ENCODE results near the gene SCCPDH. TPM values are rescaled to one million over a fixed set of nuclear protein-coding genes. Genes with fewer than 3 reads are reported as not detected.

The SCCPDH gene
- total RNA-seq, 1 donor from 2014 or later = 8.6 TPM

DNA sequence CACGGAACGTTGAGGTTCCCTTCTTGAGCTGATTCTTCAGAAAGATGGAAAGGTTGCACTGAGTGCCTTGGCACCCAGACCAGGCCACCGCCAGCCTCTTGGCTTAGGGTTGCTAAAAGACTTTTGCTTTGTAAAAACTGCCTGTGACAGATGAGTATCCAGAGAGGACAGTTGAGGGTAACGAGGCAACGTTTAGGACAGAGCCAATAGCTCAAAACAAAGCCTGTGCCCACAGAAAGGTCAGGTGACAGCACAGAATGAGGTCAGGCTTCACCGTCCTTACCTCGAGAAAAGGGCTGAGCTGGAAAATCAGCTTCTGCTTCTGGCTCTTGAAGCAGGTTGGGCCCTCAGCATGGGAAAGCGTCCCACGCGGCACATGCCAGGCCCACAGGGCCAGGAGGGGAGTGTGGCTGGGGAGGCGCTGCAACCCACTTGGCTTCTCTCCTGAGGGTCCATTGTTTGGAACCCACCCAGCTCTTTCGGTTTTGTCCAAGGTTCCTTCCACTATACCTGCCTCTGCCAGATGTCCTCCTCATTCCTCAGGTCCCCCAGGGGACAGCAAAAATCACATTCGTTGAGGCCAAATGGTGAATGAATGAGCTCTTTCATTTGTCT, 55.5 kb downstream of the SCCPDH start:
- Histone ChIP-seq H3K27me3 (no peaks in the 10 kb centered on the region), H3K9me3 (no peaks in the 10 kb centered on the region), H3K27ac (no peak overlapping the region), H3K4me1 (no peaks in the 10 kb centered on the region), H3K4me3 (no peak overlapping the region), H3K36me3 (peaks cover 11 to 30% of the 10 kb centered on the region in 2 donors)
- TF ChIP-seq, protein P1, sequence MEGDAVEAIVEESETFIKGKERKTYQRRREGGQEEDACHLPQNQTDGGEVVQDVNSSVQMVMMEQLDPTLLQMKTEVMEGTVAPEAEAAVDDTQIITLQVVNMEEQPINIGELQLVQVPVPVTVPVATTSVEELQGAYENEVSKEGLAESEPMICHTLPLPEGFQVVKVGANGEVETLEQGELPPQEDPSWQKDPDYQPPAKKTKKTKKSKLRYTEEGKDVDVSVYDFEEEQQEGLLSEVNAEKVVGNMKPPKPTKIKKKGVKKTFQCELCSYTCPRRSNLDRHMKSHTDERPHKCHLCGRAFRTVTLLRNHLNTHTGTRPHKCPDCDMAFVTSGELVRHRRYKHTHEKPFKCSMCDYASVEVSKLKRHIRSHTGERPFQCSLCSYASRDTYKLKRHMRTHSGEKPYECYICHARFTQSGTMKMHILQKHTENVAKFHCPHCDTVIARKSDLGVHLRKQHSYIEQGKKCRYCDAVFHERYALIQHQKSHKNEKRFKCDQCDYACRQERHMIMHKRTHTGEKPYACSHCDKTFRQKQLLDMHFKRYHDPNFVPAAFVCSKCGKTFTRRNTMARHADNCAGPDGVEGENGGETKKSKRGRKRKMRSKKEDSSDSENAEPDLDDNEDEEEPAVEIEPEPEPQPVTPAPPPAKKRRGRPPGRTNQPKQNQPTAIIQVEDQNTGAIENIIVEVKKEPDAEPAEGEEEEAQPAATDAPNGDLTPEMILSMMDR (IDR thresholded peaks at IDR 0.05) = no peak
- DNase-seq (ENCODE audit: low spot score in 2 of 2) = no peak
- intact Hi-C loops (cut with DNase I) = no loop called here

DNA sequence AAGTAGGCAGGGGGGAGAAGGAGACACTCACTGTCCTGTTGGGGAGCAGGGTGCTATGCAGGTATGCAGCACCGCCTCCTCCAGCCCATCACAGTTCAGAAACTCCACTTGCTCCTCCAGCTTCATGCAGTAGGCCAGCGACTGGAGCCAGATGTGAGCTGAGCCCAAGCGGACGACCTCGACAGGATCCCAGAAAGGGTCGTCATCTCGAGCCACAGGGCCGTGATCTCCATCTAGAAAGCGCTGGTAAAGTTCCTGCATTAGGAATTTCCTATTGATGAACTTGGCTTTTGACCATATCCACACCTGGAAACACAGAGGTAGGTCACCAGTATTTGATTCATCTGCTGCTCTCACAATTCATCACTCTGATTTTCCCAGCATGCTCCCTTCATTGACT, 56.1 kb downstream of the SCCPDH start:
- Histone ChIP-seq H3K27me3 (no peaks in the 10 kb centered on the region), H3K4me1 (no peaks in the 10 kb centered on the region), H3K27ac (no peak overlapping the region), H3K36me3 (peaks cover 11 to 24% of the 10 kb centered on the region in 2 donors), H3K4me3 (no peak overlapping the region), H3K9me3 (no peaks in the 10 kb centered on the region)
- TF ChIP-seq, protein P1 (IDR thresholded peaks at IDR 0.05) = no peak
- intact Hi-C loops (cut with DNase I) = no loop called here
- no peak for DNase-seq (ENCODE audit: low spot score in 2 of 2)

DNA sequence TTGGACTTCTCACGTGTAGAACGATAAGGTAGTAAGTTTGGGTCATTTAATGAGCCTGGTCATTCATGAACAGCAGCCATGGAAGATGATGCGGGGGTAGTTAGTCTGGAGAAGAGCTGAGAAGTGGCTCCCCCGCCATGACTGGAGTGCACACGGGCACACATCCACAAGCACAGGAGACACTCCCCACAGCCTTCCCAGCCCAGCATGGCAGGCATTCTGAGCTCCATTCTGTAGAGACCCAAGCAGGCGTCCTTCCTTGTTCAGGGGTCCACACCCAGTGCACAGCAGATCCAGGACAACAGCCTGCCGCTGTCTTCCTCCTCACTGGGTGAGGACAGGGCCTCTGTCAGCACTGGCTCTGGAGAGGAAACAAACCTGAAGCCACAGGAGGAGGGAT, 57.0 kb downstream of the SCCPDH start:
- no peak overlapping the region for H3K27ac ChIP-seq
- intact Hi-C loops (cut with DNase I) = no loop called here
- TF ChIP-seq, protein P1 (IDR thresholded peaks at IDR 0.05) = no peak
- H3K27me3 ChIP-seq = no peaks in the 10 kb centered on the region
- no peak overlapping the region for H3K4me3 ChIP-seq
- H3K4me1 ChIP-seq = no peaks in the 10 kb centered on the region
- peaks cover 7 to 16% of the 10 kb centered on the region in 2 donors for H3K36me3 ChIP-seq
- H3K9me3 ChIP-seq = no peaks in the 10 kb centered on the region
- DNase-seq (ENCODE audit: low spot score in 2 of 2) = no peak

DNA sequence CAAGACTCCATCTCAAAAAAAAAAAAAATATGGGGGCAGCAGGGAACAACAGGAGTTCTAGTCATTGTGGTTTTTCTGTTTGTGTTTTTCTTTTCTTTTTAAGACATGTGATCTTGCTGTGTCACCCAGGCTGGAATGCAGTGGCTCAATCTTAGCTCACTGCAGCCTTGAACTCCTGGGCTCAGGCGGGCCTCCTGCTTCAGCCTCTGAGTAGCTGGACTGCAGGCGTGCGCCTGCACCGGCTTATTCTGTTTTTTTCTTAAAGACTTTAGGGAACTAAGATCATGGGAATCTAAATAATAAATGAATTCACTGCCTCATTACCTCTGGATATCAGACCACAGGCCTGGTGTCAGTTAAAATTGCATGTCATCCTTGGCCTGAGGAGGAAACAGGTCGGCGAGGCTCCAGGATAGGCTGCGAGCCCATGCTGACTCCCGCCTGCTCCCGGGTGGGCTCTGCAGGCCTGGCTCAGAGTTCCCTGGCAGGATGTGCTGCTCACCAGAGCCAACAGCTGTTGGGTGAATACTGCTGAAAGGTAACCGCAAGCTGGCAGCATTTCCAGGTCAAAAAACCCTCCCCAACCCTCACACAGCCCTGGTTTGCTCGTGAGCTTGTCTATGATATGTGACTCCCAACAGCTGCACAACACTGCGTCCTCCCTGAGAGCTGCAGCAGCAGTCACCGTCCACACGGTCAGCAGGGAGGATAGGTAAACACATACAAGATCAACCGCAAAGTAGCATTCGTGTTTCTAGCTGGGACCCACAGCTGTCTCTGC, 58.1 kb downstream of the SCCPDH start:
- Histone ChIP-seq H3K9me3 (no peaks in the 10 kb centered on the region), H3K4me1 (no peaks in the 10 kb centered on the region), H3K27ac (no peak overlapping the region), H3K27me3 (no peaks in the 10 kb centered on the region), H3K4me3 (no peak overlapping the region), H3K36me3 (peaks cover 3 to 6% of the 10 kb centered on the region in 2 donors)
- TF ChIP-seq, protein P1 (IDR thresholded peaks at IDR 0.05) = no peak
- DNase-seq (ENCODE audit: low spot score in 2 of 2) = no peak
- intact Hi-C loops (cut with DNase I) = no loop called here

DNA sequence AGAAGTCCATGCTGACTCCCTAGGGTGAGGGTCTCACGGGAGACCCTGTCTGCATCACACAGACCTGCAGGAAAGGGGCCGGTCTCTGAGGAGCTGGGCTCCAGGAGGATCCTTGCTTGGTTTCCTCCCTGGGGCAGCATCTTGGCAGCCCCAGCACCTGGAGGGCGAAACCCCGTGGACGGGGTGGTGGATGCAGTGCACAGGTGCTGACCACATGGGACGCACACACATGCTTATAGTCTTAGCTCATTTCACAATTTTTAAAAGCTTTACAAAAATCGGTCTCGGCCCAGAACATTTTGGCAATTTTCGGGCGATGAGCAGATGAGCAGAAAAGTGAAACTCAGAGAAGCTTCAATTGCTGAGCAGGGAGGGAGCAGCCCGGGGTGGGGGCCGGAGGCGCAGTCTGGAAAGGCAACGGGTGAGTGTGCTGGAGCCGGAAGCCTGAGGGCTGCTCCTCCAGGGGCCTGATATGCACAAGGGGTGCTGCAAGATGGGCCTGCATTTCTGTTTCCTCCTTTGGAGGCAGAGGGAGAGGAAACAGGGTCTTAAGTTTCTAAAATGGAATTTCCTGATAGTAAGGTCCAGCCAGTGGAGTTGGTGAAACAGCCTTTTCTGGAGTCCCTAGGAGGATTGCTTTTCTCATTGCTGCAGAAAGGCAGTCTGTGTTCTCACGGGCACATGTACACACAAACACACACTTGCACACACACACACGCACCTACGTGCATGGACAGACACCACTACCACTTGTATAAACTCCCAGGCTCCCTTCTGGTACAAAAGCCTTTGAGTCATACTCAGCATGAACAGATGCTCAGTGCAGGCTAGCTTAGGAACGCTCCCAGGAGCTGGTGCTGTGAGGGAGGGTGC, 60.6 kb downstream of the SCCPDH start:
- no peak for DNase-seq (ENCODE audit: low spot score in 2 of 2)
- intact Hi-C loops (cut with DNase I) = no loop called here
- Histone ChIP-seq H3K27ac (no peak overlapping the region), H3K27me3 (no peaks in the 10 kb centered on the region), H3K36me3 (no peaks in the 10 kb centered on the region), H3K9me3 (no peaks in the 10 kb centered on the region), H3K4me3 (no peak overlapping the region), H3K4me1 (no peaks in the 10 kb centered on the region)
- TF ChIP-seq, protein P1 (IDR thresholded peaks at IDR 0.05) = no peak
